Measurements from ENCODE around the gene ZNF787.

ZNF787 gene

DNA sequence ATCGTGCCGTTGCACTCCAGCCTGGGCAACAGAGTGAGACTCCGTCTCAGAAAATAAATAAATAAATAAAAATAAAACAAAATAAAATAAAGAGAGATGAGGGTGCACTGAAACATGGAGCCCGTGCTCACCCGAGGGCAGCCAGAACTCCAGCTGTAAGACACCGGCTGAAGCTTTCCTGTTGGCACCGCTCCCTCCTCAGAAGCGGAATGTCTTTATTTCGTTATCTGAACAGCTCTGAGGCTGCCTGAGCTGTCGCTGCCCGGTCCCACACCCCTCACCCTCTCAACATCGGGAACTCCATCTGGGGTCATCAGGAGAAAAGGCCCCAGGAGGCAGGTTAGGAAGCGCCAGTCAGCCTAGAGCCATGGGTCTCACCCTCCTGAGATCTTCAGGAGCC is 24.4 kb downstream of the ZNF787 start:
- Histone ChIP-seq H3K36me3 (ENCODE audit: control insufficient read depth in 1 of 2, insufficient read depth in 2 of 2, low read depth in 1 of 2, low read length in 2 of 2) (peaks cover 38 to 78% of the 10 kb centered on the region in 2 experiments), H3K4me3 (ENCODE audit: insufficient read depth in 1 of 2, low read depth in 1 of 2, low read length in 2 of 2) (no peak overlapping the region), H4K8ac (ENCODE audit: low read length) (no peak overlapping the region), H2AFZ (ENCODE audit: low read depth, low read length) (no peak overlapping the region), H2BK15ac (ENCODE audit: low read depth, poor library complexity, severe bottlenecking) (no peak overlapping the region), H3K14ac (ENCODE audit: low read length in 2 of 2) (no peak overlapping the region), H3K23ac (ENCODE audit: low read length in 2 of 2) (no peak overlapping the region), H3K27ac (ENCODE audit: low read length, poor library complexity, severe bottlenecking) (no peak overlapping the region), H3K18ac (ENCODE audit: low read depth in 1 of 2, low read length in 2 of 2) (no peak overlapping the region), H3K4me2 (ENCODE audit: low read length, poor library complexity, severe bottlenecking) (no peak overlapping the region), H3K4me1 (ENCODE audit: control insufficient read depth, insufficient read depth, low read depth, low read length) (peaks cover 6% of the 10 kb centered on the region), H3K79me1 (replicated peaks; ENCODE audit: low read length, poor library complexity, severe bottlenecking) (peaks cover 49% of the 10 kb centered on the region), H4K91ac (ENCODE audit: low read length) (no peak overlapping the region), H3K4ac (ENCODE audit: low read depth in 1 of 2, low read length in 2 of 2) (no peak overlapping the region), H2BK5ac (ENCODE audit: low read depth, low read length, poor library complexity, severe bottlenecking) (no peak overlapping the region), H3K9ac (ENCODE audit: low read length) (no peak overlapping the region), H2BK12ac (ENCODE audit: low read length in 2 of 2) (no peak overlapping the region), H3K27me3 (ENCODE audit: control insufficient read depth in 1 of 2, insufficient read depth in 1 of 2, low read length in 2 of 2) (no peaks in the 10 kb centered on the region), H2AK5ac (ENCODE audit: low read length, severe bottlenecking) (no peak overlapping the region), H2BK120ac (ENCODE audit: low read depth, low read length) (no peak overlapping the region), H3K9me3 (ENCODE audit: control insufficient read depth, low read length) (no peaks in the 10 kb centered on the region)
- 97% methylated on average over 10 of the region's 13 CpGs for WGBS
- no peak for DNase-seq

DNA sequence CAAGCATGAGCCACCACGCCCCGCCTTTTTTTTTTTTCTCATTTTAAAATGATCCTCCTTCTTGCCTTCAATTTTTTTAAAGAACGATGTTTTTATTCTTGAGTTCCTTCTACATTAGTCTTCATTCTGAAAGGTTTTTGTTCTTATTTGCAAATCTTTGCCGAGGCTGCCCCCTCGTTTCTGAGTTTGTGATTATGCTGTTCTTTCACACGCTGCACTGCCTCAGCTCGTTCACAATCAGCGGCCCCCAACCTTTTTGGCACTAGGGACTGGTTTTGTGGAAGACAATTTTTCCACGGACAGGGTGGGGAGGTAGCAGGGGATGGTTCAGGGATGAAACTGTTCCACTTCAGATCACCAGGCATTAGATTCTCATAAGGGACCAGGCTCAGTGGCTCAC is 26.6 kb downstream of the ZNF787 start:
- H3K27ac ChIP-seq (ENCODE audit: low read length, poor library complexity, severe bottlenecking): no peak overlapping the region
- no peak overlapping the region for H3K9ac ChIP-seq (ENCODE audit: low read length)
- WGBS: 85% methylated on average over 8 of the region's 9 CpGs
- peaks cover 48% of the 10 kb centered on the region for H3K79me1 ChIP-seq (replicated peaks; ENCODE audit: low read length, poor library complexity, severe bottlenecking)
- no peak overlapping the region for H2BK12ac ChIP-seq (ENCODE audit: low read length in 2 of 2)
- no peak overlapping the region for H2BK5ac ChIP-seq (ENCODE audit: low read depth, low read length, poor library complexity, severe bottlenecking)
- no peaks in the 10 kb centered on the region for H3K27me3 ChIP-seq (ENCODE audit: control insufficient read depth in 1 of 2, insufficient read depth in 1 of 2, low read length in 2 of 2)
- no peak overlapping the region for H3K14ac ChIP-seq (ENCODE audit: low read length in 2 of 2)
- no peak overlapping the region for H4K91ac ChIP-seq (ENCODE audit: low read length)
- H3K36me3 ChIP-seq (ENCODE audit: control insufficient read depth in 1 of 2, insufficient read depth in 2 of 2, low read depth in 1 of 2, low read length in 2 of 2): peaks cover 31 to 68% of the 10 kb centered on the region in 2 experiments
- no peak overlapping the region for H3K23ac ChIP-seq (ENCODE audit: low read length in 2 of 2)
- no peak overlapping the region for H2BK120ac ChIP-seq (ENCODE audit: low read depth, low read length)
- H2BK15ac ChIP-seq (ENCODE audit: low read depth, poor library complexity, severe bottlenecking): no peak overlapping the region
- H2AFZ ChIP-seq (ENCODE audit: low read depth, low read length): no peak overlapping the region
- no peak overlapping the region for H3K4me2 ChIP-seq (ENCODE audit: low read length, poor library complexity, severe bottlenecking)
- no peak overlapping the region for H3K18ac ChIP-seq (ENCODE audit: low read depth in 1 of 2, low read length in 2 of 2)
- H2AK5ac ChIP-seq (ENCODE audit: low read length, severe bottlenecking): no peak overlapping the region
- no peak overlapping the region for H3K4me3 ChIP-seq (ENCODE audit: insufficient read depth in 1 of 2, low read depth in 1 of 2, low read length in 2 of 2)
- no peak for DNase-seq
- no peaks in the 10 kb centered on the region for H3K9me3 ChIP-seq (ENCODE audit: control insufficient read depth, low read length)
- no peak overlapping the region for H4K8ac ChIP-seq (ENCODE audit: low read length)
- no peak overlapping the region for H3K4ac ChIP-seq (ENCODE audit: low read depth in 1 of 2, low read length in 2 of 2)
- H3K4me1 ChIP-seq (ENCODE audit: control insufficient read depth, insufficient read depth, low read depth, low read length): peaks cover 13% of the 10 kb centered on the region

DNA sequence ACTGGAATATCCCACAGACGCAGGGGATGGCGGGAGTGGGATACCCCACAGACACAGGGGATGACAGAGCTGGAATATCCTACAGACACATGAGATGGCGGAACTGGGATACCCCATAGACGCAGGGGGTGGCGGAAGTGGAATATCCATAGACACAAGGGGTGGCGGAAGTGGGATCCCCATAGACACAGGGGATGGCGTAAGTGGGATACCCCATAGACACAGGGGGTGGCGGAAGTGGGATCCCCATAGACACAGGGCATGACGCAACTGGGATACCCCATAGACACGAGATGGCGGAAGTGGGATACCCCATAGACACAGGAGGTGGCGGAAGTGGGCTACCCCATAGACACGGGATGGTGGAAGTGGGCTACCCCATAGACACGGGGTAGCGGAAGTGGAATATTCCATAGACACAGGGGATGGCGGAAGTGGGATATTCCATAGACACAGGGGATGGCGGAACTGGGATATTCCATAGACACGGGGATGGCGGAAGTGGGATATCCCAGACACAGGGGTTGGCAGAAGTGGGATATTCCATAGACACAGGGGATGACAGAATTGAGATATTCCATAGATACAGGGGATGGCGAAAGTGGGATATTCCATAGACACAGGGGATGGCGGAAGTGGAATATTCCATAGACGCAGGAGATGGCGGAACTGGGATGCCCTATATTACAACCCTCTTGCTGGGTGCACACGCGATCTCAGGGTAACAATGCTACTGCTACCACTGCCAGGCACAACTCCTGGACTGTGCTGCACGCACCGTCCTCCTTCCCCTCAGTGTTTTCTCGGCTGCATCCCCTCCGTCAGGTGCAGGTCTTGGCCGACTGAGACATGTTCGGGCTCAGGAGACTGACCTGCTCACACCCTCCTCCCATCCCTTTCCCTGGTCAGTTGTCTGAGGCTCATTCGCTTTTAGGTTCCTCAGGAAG is 28.1 kb downstream of the ZNF787 start:
- H2BK5ac ChIP-seq (ENCODE audit: low read depth, low read length, poor library complexity, severe bottlenecking): no peak overlapping the region
- no peak overlapping the region for H4K8ac ChIP-seq (ENCODE audit: low read length)
- no peak overlapping the region for H3K14ac ChIP-seq (ENCODE audit: low read length in 2 of 2)
- WGBS: 98% methylated on average over 32 of the region's 32 CpGs
- H3K4me3 ChIP-seq (ENCODE audit: insufficient read depth in 1 of 2, low read depth in 1 of 2, low read length in 2 of 2): no peak overlapping the region
- H3K79me1 ChIP-seq (replicated peaks; ENCODE audit: low read length, poor library complexity, severe bottlenecking): peaks cover 47% of the 10 kb centered on the region
- H2BK12ac ChIP-seq (ENCODE audit: low read length in 2 of 2): no peak overlapping the region
- H3K23ac ChIP-seq (ENCODE audit: low read length in 2 of 2): no peak overlapping the region
- no peak overlapping the region for H2BK15ac ChIP-seq (ENCODE audit: low read depth, poor library complexity, severe bottlenecking)
- H2AFZ ChIP-seq (ENCODE audit: low read depth, low read length): no peak overlapping the region
- H3K36me3 ChIP-seq (ENCODE audit: control insufficient read depth in 1 of 2, insufficient read depth in 2 of 2, low read depth in 1 of 2, low read length in 2 of 2): peaks cover 31 to 69% of the 10 kb centered on the region in 2 experiments
- no peak overlapping the region for H2AK5ac ChIP-seq (ENCODE audit: low read length, severe bottlenecking)
- no peak overlapping the region for H3K9ac ChIP-seq (ENCODE audit: low read length)
- H2BK120ac ChIP-seq (ENCODE audit: low read depth, low read length): no peak overlapping the region
- no peak overlapping the region for H4K91ac ChIP-seq (ENCODE audit: low read length)
- no peak overlapping the region for H3K4ac ChIP-seq (ENCODE audit: low read depth in 1 of 2, low read length in 2 of 2)
- no peak overlapping the region for H3K27ac ChIP-seq (ENCODE audit: low read length, poor library complexity, severe bottlenecking)
- no peak for DNase-seq
- H3K18ac ChIP-seq (ENCODE audit: low read depth in 1 of 2, low read length in 2 of 2): no peak overlapping the region
- no peaks in the 10 kb centered on the region for H3K9me3 ChIP-seq (ENCODE audit: control insufficient read depth, low read length)
- H3K27me3 ChIP-seq (ENCODE audit: control insufficient read depth in 1 of 2, insufficient read depth in 1 of 2, low read length in 2 of 2): no peaks in the 10 kb centered on the region
- peaks cover 15% of the 10 kb centered on the region for H3K4me1 ChIP-seq (ENCODE audit: control insufficient read depth, insufficient read depth, low read depth, low read length)
- H3K4me2 ChIP-seq (ENCODE audit: low read length, poor library complexity, severe bottlenecking): no peak overlapping the region

DNA sequence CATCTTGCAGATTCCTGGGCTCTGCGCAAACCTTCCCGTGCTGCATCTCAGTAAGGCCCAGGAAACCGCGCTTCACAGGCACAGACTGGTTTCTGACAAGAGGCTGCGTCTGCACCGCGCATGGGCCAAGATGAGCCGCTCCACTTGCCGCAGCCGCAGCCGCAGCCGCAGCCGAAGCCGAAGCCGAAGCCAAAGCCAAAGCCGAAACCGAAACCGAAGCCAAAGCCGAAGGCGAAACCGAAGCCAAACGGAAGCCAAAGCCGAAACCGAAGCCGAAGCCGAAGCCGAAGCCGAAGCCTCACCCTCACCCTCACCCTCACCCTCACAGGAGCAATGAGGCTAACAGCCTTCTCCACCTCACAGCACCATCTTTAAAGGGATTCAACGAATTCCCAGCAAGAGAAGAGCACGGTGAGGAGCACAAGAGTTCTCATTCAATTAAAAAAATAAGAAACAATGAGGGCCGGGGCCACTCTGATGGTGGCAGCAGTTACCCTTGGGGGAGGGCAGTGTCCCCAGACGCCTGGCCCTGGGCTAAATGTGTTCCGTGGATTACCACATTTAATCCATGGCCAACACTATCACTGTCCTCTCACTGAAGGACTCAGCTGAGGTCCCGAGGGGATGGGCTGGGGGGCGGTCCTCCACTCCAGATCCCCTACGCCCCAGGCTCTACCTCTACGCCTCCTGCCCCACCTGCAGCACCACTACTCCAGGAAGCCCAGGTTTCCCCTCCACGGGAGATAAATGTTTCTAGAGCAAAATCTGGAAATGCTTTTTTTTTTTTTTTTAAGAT is 29.1 kb downstream of the ZNF787 start:
- Histone ChIP-seq H3K27ac (ENCODE audit: low read length, poor library complexity, severe bottlenecking) (no peak overlapping the region), H2BK120ac (ENCODE audit: low read depth, low read length) (no peak overlapping the region), H3K4me3 (ENCODE audit: insufficient read depth in 1 of 2, low read depth in 1 of 2, low read length in 2 of 2) (no peak overlapping the region), H2AK5ac (ENCODE audit: low read length, severe bottlenecking) (no peak overlapping the region), H4K91ac (ENCODE audit: low read length) (no peak overlapping the region), H3K9me3 (ENCODE audit: control insufficient read depth, low read length) (no peaks in the 10 kb centered on the region), H2BK15ac (ENCODE audit: low read depth, poor library complexity, severe bottlenecking) (no peak overlapping the region), H3K14ac (ENCODE audit: low read length in 2 of 2) (no peak overlapping the region), H4K8ac (ENCODE audit: low read length) (no peak overlapping the region), H2AFZ (ENCODE audit: low read depth, low read length) (no peak overlapping the region), H3K4ac (ENCODE audit: low read depth in 1 of 2, low read length in 2 of 2) (no peak overlapping the region), H3K18ac (ENCODE audit: low read depth in 1 of 2, low read length in 2 of 2) (no peak overlapping the region), H3K23ac (ENCODE audit: low read length in 2 of 2) (no peak overlapping the region), H2BK12ac (ENCODE audit: low read length in 2 of 2) (no peak overlapping the region), H3K27me3 (ENCODE audit: control insufficient read depth in 1 of 2, insufficient read depth in 1 of 2, low read length in 2 of 2) (no peaks in the 10 kb centered on the region), H3K79me1 (replicated peaks; ENCODE audit: low read length, poor library complexity, severe bottlenecking) (peaks cover 46% of the 10 kb centered on the region), H3K9ac (ENCODE audit: low read length) (peak overlapping the region; percentile 59), H3K36me3 (ENCODE audit: control insufficient read depth in 1 of 2, insufficient read depth in 2 of 2, low read depth in 1 of 2, low read length in 2 of 2) (peaks cover 27 to 69% of the 10 kb centered on the region in 2 experiments), H3K4me2 (ENCODE audit: low read length, poor library complexity, severe bottlenecking) (no peak overlapping the region), H3K4me1 (ENCODE audit: control insufficient read depth, insufficient read depth, low read depth, low read length) (peaks cover 14% of the 10 kb centered on the region), H2BK5ac (ENCODE audit: low read depth, low read length, poor library complexity, severe bottlenecking) (no peak overlapping the region)
- 94% methylated on average over 36 of the region's 38 CpGs for WGBS
- DNase-seq: no peak

Measured in mesenchymal stem cell (in vitro differentiated cells and primary cell).